Adrenal gland (tissue), 12 donors: Measurements from ENCODE around the gene ZFP42. TPM values are rescaled to one million over a fixed set of nuclear protein-coding genes. Genes with fewer than 3 reads are reported as not detected.

ENCODE experiments used
- DNase-seq, 7 donors: peaks; one replicate each; pipeline ENCODE4 v3.0.0-alpha.2; 2019 to 2020
- H3K27ac ChIP-seq, 5 donors: fragments of 200-600 bp; sonication (generic) in 4 of 5; 1 replicate in 3 of 5; 2 replicates in 2 of 5; pipeline versions ENCODE4 v1.5.1 to v1.8.0; 2016 to 2020; ENCODE audit warnings: mild to moderate bottlenecking in 1 of 5
- H3K27me3 ChIP-seq: fragments of 200-600 bp; 2 replicates; pipeline ENCODE4 v1.8.0; 2021
- H3K36me3 ChIP-seq, 2 donors: fragments of 200-600 bp; replicated peaks in 1 of 2; 1 replicate in 1 of 2; 2 replicates in 1 of 2; pipeline versions ENCODE4 v1.5.1 to v1.8.0; 2018 to 2022
- H3K4me1 ChIP-seq, 2 donors: fragments of 200-600 bp; replicated peaks in 1 of 2; 1 replicate in 1 of 2; 2 replicates in 1 of 2; pipeline versions ENCODE4 v1.5.1 to v1.8.0; 2018 to 2021
- H3K4me3 ChIP-seq, 4 donors: fragments of 200-600 bp; sonication (generic) in 3 of 4; one replicate each; pipeline ENCODE4 v1.5.1; 2016 to 2018
- H3K9me3 ChIP-seq, 3 donors: fragments of 200-600 bp; sonication (generic) in 1 of 3; replicated peaks in 1 of 3; 1 replicate in 2 of 3; 2 replicates in 1 of 3; pipeline versions ENCODE4 v1.5.1 to v1.8.0; 2016 to 2021
- CTCF ChIP-seq, 6 experiments: fragments of 450-650 bp in 4 of 6; fragments of 200-600 bp in 2 of 6; sonication (generic) in 1 of 6; IDR thresholded peaks; 1 replicate in 5 of 6; 2 replicates in 1 of 6; pipeline versions ENCODE4 v1.5.1 to v1.8.0; 2016 to 2021; ENCODE audit warnings: antibody characterized with exemption in 6 of 6, mild to moderate bottlenecking in 2 of 6, moderate library complexity in 1 of 6
- POLR2A ChIP-seq, 2 donors: fragments of 450-650 bp; IDR thresholded peaks; one replicate each; pipeline ENCODE4 v1.6.1; 2017; ENCODE audit warnings: antibody characterized with exemption in 2 of 2, mild to moderate bottlenecking in 2 of 2, moderate library complexity in 1 of 2
- WGBS, 4 donors: extraction: QIAGEN DNeasy Blood & Tissue Kit in 2 of 4; methylation state at CpG; one replicate each; pipeline versions ENCODE4 v1.1.5 to v1.1.7; 2013 to 2017; 5-methylcytosine and 5-hydroxymethylcytosine counted together
- intact Hi-C, 2 donors: fragments of 100-400 bp; cut with DNase I; formaldehyde crosslinking; loops; one replicate each; pipeline versions ENCODE4 v1.14.1 to v1.15.0; 2022 to 2023
- polyA plus RNA-seq, 3 donors: library from polyadenylated mRNA; stranded (reverse); fragments of 200-250 nt in 2 of 3; fragments of 350-450 nt in 1 of 3; fragmentation: Illumina TruSeq in 1 of 3; extraction: RNeasy Lipid Tissue Mini Kit (QIAGEN cat#74804) in 1 of 3; gene quantifications; one replicate each; pipeline ENCODE4 v1.2.3, GENCODE V29; 2013 to 2014
- total RNA-seq, 9 donors: library from RNA; depleted of rRNA in 4 of 9; stranded (reverse); fragments of >200 nt in 4 of 9; fragments of 120-200 nt in 1 of 9; fragmentation: NEBNext Ultra II Directional in 1 of 9; extraction: Animal tissue kit (Norgen Biotek cat#: 25700) in 1 of 9; gene quantifications; one replicate each; pipeline versions ENCODE4 v1.1.0 to v1.2.4, GENCODE V29; 2013 to 2023
- donor health status: healthy with polysubstance abuse.
- donor health status: Bipolar disorder and iron deficiency.
- donor health status: DM: yes; HTN: yes; CAD: no.
- donor health status: DM: no; HTN: no; CAD: no.
- donor health status: DM: no; HTN: no; CAD: no.
- donor health status: DM: yes; HTN: yes; CAD: no.

ZFP42 gene
- total and polyA plus RNA-seq, 12 donors = 0.06 to 0.08 TPM; not detected in 10

DNA sequence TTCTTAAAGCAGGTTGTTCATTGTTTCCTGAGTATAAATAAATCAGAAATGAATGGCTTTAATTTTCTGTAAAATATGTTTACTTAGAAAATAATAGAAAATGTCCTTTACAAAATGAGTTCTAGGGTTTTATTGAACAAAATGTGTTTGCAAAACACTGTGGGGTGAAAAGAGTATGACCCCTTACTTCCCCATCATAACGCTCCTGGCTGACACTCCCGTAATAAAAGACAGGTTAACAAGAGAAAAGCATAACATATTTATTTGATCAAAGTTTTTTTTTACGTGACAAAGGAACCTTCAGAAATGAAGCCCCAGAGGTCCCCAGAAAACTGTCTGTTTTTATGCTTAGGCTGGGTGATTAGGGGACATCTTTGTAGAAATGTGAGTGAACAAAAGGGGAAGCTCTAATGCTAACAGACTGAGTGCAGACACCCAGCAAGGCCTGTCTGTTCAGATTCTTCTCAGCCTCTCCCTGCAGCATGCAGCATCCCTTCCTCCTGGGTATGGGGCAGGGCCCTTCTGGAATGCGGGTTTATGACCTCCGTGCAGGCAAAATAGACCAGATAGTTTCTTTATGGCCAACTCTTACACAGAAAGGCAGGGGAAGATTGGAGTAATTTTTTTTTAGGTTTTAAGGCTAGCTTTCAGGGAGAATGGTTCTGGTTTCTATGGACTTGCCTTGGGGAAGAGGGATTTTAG is 26.1 kb downstream of the ZFP42 start:
- no peak overlapping the region for H3K4me3 ChIP-seq
- intact Hi-C loops = no loop called here
- no peak overlapping the region for H3K27ac ChIP-seq
- no peak for DNase-seq
- H3K4me1 ChIP-seq = no peaks in the 10 kb centered on the region
- 70 to 77% (median 72%) methylated on average over 5 of the region's 5 CpGs for WGBS, 4 donors
- H3K9me3 ChIP-seq = no peaks in the 10 kb centered on the region
- no peaks in the 10 kb centered on the region for H3K27me3 ChIP-seq
- TF ChIP-seq CTCF (IDR thresholded peaks at IDR 0.05) (no peak), POLR2A (IDR thresholded peaks at IDR 0.05) (no peak)
- H3K36me3 ChIP-seq = no peaks in the 10 kb centered on the region

- no peak overlapping the region for H3K4me3 ChIP-seq
- H3K4me1 ChIP-seq = no peaks in the 10 kb centered on the region
- H3K36me3 ChIP-seq = no peaks in the 10 kb centered on the region
- no peak for TF ChIP-seq POLR2A (IDR thresholded peaks at IDR 0.05)
- TF ChIP-seq CTCF (IDR thresholded peaks at IDR 0.05) = no peak
- H3K9me3 ChIP-seq = no peaks in the 10 kb centered on the region
- WGBS, 4 donors = 72 to 90% (median 80%) methylated on average over 6 of the region's 6 CpGs
- H3K27me3 ChIP-seq = no peaks in the 10 kb centered on the region
- no peak overlapping the region for H3K27ac ChIP-seq
- DNase-seq = no peak
- intact Hi-C loops = no loop called here
These were observed 28.1 kb downstream of the ZFP42 start for GRCh38 chr4:188023682-188024081.

DNA sequence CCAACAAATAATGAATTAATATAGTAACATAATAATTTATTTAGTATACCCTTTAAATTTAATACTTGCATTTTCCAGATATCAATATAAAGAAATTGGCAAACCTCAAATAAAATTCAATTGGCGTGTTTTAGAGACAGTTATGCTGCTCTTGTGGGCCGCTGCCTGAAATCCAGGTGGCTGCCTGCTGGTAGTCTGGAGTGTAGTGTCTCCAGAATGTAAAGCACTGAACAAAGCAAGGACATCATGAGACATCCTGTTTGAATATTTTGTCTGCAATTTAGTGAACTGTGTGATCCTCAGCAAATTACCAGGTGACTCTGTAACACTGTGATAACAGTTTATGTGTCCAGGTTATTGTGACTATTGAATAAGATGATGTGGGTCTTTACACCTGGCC is 29.9 kb downstream of the ZFP42 start:
- WGBS, 4 donors = 82 to 94% (median 91%) methylated on average over 2 of the region's 2 CpGs
- DNase-seq = no peak
- Histone ChIP-seq H3K4me3 (no peak overlapping the region), H3K9me3 (no peaks in the 10 kb centered on the region), H3K27me3 (no peaks in the 10 kb centered on the region), H3K36me3 (no peaks in the 10 kb centered on the region), H3K27ac (no peak overlapping the region), H3K4me1 (no peaks in the 10 kb centered on the region)
- intact Hi-C loops = no loop called here
- no peak for TF ChIP-seq POLR2A (IDR thresholded peaks at IDR 0.05)
- no peak for TF ChIP-seq CTCF (IDR thresholded peaks at IDR 0.05)

DNA sequence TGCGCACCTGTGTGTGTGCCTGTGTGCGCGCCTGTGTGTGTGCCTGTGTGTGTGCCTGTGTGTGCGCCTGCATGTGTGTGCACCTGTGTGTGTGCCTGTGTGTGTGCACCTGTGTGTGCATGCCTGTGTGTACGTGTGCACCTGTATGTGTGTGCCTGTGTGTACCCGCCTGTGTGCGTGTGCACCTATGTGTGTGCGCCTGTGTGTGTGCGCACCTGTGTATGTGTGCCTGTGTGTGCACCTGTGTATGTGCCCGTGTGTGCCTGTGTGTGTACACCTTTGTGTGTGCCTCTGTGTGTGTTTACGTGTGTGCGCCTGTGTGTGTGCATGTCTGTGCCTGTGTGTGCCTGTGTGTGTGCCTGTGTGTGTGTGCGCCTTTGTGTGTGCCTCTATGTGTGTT is 33.5 kb downstream of the ZFP42 start:
- intact Hi-C loops = no loop called here
- no peaks in the 10 kb centered on the region for H3K9me3 ChIP-seq
- no peak overlapping the region for H3K27ac ChIP-seq
- DNase-seq = no peak
- no peak overlapping the region for H3K4me3 ChIP-seq
- no peaks in the 10 kb centered on the region for H3K4me1 ChIP-seq
- no peaks in the 10 kb centered on the region for H3K36me3 ChIP-seq
- TF ChIP-seq CTCF (IDR thresholded peaks at IDR 0.05) = no peak
- no peak for TF ChIP-seq POLR2A (IDR thresholded peaks at IDR 0.05)
- no peaks in the 10 kb centered on the region for H3K27me3 ChIP-seq
- WGBS, 4 donors = 90 to 98% (median 91%) methylated on average over 8 to 13 of the region's 13 CpGs
